HEK293 (cell line): ENCODE data around the gene RSPO4.

Source experiments
- GFI1B ChIP-seq: fragments of 450-650 bp; formaldehyde crosslinking; IDR thresholded peaks from 2 replicates; pipeline ENCODE4 v1.5.1; 2016; ENCODE audit warnings: missing biosample characterization, missing genetic modification characterization
- GLI2 ChIP-seq: fragments of 450-650 bp; formaldehyde crosslinking; IDR thresholded peaks from 2 replicates; pipeline ENCODE4; 2017; ENCODE audit warnings: missing biosample characterization, missing genetic modification characterization, low read depth, borderline replicate concordance
- KLF1 ChIP-seq: fragments of 450-650 bp; formaldehyde crosslinking; IDR thresholded peaks from 2 replicates; pipeline ENCODE4 v1.5.1; 2016; ENCODE audit warnings: missing biosample characterization, missing genetic modification characterization
- REST ChIP-seq: fragments of 450-650 bp; formaldehyde crosslinking; IDR thresholded peaks from 2 replicates; pipeline ENCODE4 v1.5.1; 2016; ENCODE audit warnings: missing biosample characterization, missing genetic modification characterization
- SP2 ChIP-seq: fragments of 450-650 bp; formaldehyde crosslinking; IDR thresholded peaks from 2 replicates; pipeline ENCODE4 v1.5.1; 2016; ENCODE audit warnings: missing biosample characterization, missing genetic modification characterization
- ZNF140 ChIP-seq: fragments of 450-650 bp; formaldehyde crosslinking; IDR thresholded peaks from 2 replicates; pipeline ENCODE4 v1.5.1; 2016; ENCODE audit warnings: missing biosample characterization, missing genetic modification characterization
- ZNF221 ChIP-seq: fragments of 450-650 bp; formaldehyde crosslinking; IDR thresholded peaks from 2 replicates; pipeline ENCODE4 v1.5.1; 2017; ENCODE audit warnings: missing biosample characterization, missing genetic modification characterization, borderline replicate concordance
- ZNF350 ChIP-seq: fragments of 450-650 bp; formaldehyde crosslinking; IDR thresholded peaks from 2 replicates; pipeline ENCODE4 v1.5.0; 2017; ENCODE audit warnings: missing biosample characterization, mild to moderate bottlenecking, missing genetic modification characterization
- ZNF549 ChIP-seq: fragments of 450-650 bp; IDR thresholded peaks from 2 replicates; pipeline ENCODE4 v1.5.1; 2018; ENCODE audit warnings: missing biosample characterization, missing genetic modification characterization, mild to moderate bottlenecking, inconsistent platforms, moderate library complexity
- ZNF571 ChIP-seq: fragments of 450-650 bp; formaldehyde crosslinking; IDR thresholded peaks from 2 replicates; pipeline ENCODE4 v1.5.0; 2017; ENCODE audit warnings: missing biosample characterization, missing genetic modification characterization
- ZSCAN30 ChIP-seq: fragments of 450-650 bp; IDR thresholded peaks from 2 replicates; pipeline ENCODE4 v1.5.1; 2018; ENCODE audit warnings: missing biosample characterization, mild to moderate bottlenecking, missing genetic modification characterization, moderate library complexity
- TF ChIP-seq, protein P1 (sequence below): fragments of 450-650 bp; formaldehyde crosslinking; IDR thresholded peaks from 2 replicates; pipeline ENCODE4 v1.5.1; 2016; ENCODE audit warnings: missing biosample characterization, missing genetic modification characterization
- TF ChIP-seq, protein P2 (sequence below): fragments of 450-650 bp; formaldehyde crosslinking; IDR thresholded peaks from 2 replicates; pipeline ENCODE4 v1.5.1; 2016; ENCODE audit warnings: missing biosample characterization, missing genetic modification characterization
- TF ChIP-seq, protein P3 (sequence below): fragments of 450-650 bp; formaldehyde crosslinking; IDR thresholded peaks from 2 replicates; pipeline ENCODE4 v1.5.1; 2016; ENCODE audit warnings: missing biosample characterization, missing genetic modification characterization, borderline replicate concordance

DNA sequence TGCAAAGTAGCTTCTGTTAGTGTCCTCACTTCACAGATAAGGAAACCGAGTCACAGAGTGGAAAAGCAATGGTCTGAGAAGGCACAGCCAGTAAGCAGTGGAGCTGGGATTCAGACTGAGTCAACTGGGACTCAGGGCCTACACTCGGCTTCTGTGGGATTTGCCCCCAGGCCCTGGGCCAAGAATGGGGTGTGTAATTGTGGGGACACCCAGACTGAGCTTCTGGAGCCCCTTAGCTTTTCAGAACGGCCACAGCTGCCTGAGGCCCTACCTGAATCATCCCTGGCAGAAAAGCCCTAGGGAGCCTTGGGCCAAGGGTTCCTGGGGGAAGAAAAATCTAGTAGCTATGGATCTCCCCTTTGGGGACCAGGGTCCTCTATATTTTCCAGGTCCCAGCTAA is 92.5 kb downstream of the RSPO4 start:
- TF ChIP-seq, protein P1, sequence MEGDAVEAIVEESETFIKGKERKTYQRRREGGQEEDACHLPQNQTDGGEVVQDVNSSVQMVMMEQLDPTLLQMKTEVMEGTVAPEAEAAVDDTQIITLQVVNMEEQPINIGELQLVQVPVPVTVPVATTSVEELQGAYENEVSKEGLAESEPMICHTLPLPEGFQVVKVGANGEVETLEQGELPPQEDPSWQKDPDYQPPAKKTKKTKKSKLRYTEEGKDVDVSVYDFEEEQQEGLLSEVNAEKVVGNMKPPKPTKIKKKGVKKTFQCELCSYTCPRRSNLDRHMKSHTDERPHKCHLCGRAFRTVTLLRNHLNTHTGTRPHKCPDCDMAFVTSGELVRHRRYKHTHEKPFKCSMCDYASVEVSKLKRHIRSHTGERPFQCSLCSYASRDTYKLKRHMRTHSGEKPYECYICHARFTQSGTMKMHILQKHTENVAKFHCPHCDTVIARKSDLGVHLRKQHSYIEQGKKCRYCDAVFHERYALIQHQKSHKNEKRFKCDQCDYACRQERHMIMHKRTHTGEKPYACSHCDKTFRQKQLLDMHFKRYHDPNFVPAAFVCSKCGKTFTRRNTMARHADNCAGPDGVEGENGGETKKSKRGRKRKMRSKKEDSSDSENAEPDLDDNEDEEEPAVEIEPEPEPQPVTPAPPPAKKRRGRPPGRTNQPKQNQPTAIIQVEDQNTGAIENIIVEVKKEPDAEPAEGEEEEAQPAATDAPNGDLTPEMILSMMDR (tag by site-specific recombination), result no peak
- TF ChIP-seq ZNF350 (tag by site-specific recombination) (no peak), ZNF221 (tag by site-specific recombination) (no peak), SP2 (tag by site-specific recombination) (no peak), REST (no peak), ZNF140 (tag by site-specific recombination) (no peak), KLF1 (tag by site-specific recombination) (no peak), GLI2 (no peak), ZNF549 (tag by site-specific recombination) (no peak), GFI1B (tag by site-specific recombination) (no peak), ZNF571 (tag by site-specific recombination) (no peak), ZSCAN30 (tag by site-specific recombination) (no peak)
- TF ChIP-seq, protein P2, sequence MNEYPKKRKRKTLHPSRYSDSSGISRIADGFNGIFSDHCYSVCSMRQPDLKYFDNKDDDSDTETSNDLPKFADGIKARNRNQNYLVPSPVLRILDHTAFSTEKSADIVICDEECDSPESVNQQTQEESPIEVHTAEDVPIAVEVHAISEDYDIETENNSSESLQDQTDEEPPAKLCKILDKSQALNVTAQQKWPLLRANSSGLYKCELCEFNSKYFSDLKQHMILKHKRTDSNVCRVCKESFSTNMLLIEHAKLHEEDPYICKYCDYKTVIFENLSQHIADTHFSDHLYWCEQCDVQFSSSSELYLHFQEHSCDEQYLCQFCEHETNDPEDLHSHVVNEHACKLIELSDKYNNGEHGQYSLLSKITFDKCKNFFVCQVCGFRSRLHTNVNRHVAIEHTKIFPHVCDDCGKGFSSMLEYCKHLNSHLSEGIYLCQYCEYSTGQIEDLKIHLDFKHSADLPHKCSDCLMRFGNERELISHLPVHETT (tag by site-specific recombination), result no peak
- TF ChIP-seq, protein P3, sequence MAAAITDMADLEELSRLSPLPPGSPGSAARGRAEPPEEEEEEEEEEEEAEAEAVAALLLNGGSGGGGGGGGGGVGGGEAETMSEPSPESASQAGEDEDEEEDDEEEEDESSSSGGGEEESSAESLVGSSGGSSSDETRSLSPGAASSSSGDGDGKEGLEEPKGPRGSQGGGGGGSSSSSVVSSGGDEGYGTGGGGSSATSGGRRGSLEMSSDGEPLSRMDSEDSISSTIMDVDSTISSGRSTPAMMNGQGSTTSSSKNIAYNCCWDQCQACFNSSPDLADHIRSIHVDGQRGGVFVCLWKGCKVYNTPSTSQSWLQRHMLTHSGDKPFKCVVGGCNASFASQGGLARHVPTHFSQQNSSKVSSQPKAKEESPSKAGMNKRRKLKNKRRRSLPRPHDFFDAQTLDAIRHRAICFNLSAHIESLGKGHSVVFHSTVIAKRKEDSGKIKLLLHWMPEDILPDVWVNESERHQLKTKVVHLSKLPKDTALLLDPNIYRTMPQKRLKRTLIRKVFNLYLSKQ (tag by site-specific recombination), result no peak
